GM21619 (cell line): ENCODE data around the gene ANKRD62.

Experiments
- ATAC-seq: cut with Tn5 transposase; IDR thresholded peaks from one replicate; pipeline ENCODE4 v1.9.1; 2021; ENCODE audit not compliant: unreplicated experiment

Gene ANKRD62

GRCh38 chr18:12093520-12094257, at the start of gene ANKRD62:
ANKRD62 (plus strand) TSS chr18:12093843; CDS start chr18:12094018, 175 bp downstream.
- ATAC-seq = no peak

- ATAC-seq = no peak
Observed at GRCh38 chr18:12044591-12044990, 49.1 kb upstream of the ANKRD62 start.

GRCh38 chr18:12046046-12046750, 47.4 kb upstream of the ANKRD62 start:
- ATAC-seq = no peak

GRCh38 chr18:12046751-12047335, 46.8 kb upstream of the ANKRD62 start:
- ATAC-seq = no peak

- ATAC-seq = no peak
Observed at GRCh38 chr18:12048010-12048826, 45.4 kb upstream of the ANKRD62 start.

GRCh38 chr18:12048827-12049175, 44.8 kb upstream of the ANKRD62 start:
- no peak for ATAC-seq

- peak; percentile 82 for ATAC-seq
Observed at GRCh38 chr18:12049978-12050811, 43.4 kb upstream of the ANKRD62 start.

- no peak for ATAC-seq
Observed at GRCh38 chr18:12052866-12053265, 40.8 kb upstream of the ANKRD62 start.

GRCh38 chr18:12053289-12053688, 40.4 kb upstream of the ANKRD62 start:
- peak; percentile 40 for ATAC-seq

- ATAC-seq = no peak
Observed at GRCh38 chr18:12056034-12056883, 37.4 kb upstream of the ANKRD62 start.

- no peak for ATAC-seq
Observed at GRCh38 chr18:12056884-12057402, 36.7 kb upstream of the ANKRD62 start.

GRCh38 chr18:12057419-12058039, 36.1 kb upstream of the ANKRD62 start:
- no peak for ATAC-seq

- no peak for ATAC-seq
Observed at GRCh38 chr18:12059334-12060181, 34.1 kb upstream of the ANKRD62 start.

GRCh38 chr18:12060182-12060870, 33.3 kb upstream of the ANKRD62 start:
- no peak for ATAC-seq

- ATAC-seq = no peak
Observed at GRCh38 chr18:12061685-12062084, 32.0 kb upstream of the ANKRD62 start.

GRCh38 chr18:12062974-12063373, 30.7 kb upstream of the ANKRD62 start:
- ATAC-seq = no peak

GRCh38 chr18:12064086-12064763, 29.4 kb upstream of the ANKRD62 start:
- ATAC-seq = no peak
